ENCODE data around the gene DIS3L2. TPM values are rescaled to one million over a fixed set of nuclear protein-coding genes. Genes with fewer than 3 reads are reported as not detected.

Gene DIS3L2
- total RNA-seq, 6 experiments from 2014 or later: 18.2 to 23.6 (median 21.6) TPM

DNA sequence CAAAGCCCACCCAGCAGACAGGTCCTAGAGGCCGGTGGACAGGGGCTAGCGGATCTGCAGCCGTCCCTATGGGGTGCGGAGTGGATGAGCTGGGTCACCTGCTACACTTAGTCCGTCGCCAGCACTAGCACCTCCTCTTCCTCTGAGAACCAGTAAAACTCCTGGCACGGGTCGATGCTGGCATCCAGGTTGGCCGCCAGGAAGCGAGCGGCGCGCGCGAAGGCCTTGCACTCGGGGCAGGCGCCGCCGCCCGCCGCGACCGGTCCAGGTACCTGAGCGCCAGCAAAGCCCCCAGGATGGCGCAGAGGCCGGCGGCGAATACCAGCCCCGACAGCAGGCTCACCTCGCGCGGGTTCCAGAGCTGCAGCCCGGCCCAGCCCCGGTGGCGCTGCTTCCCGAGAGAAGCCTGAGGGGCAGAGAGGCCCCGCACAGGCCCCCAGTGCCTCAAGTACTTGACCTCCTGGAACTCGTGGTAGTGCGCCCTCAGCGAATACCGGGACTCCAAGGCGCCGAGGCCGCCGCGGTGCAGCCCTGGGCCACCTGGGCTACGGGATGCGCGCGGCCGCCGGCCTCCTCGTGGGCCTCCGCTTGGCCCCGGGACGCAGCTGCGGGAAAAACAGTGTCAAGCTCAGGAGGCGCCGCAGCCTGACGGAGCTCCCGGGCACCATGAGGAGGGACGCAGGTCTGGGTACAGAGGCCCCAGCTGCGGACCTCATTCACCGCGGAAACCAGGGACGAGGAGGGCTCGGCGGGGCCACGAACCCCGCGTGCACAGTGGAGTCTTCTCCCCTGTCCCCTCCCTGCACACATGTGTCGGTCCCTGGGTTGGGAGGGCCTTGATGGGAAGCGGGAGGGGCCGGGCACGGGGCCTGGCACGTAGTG is 389.5 kb downstream of the DIS3L2 start:
- no peak for DNase-seq
- no peak overlapping the region for H3K4me3 Mint-ChIP-seq
- H3K27ac Mint-ChIP-seq: no peak overlapping the region
- H3K27me3 Mint-ChIP-seq (ENCODE audit: insufficient read depth): peaks cover 29% of the 10 kb centered on the region
- H3K9me3 Mint-ChIP-seq: no peaks in the 10 kb centered on the region
- no peaks in the 10 kb centered on the region for H3K36me3 Mint-ChIP-seq (ENCODE audit: low read depth)
- H3K4me1 Mint-ChIP-seq (ENCODE audit: low read depth): no peaks in the 10 kb centered on the region
- TF ChIP-seq, protein P1, sequence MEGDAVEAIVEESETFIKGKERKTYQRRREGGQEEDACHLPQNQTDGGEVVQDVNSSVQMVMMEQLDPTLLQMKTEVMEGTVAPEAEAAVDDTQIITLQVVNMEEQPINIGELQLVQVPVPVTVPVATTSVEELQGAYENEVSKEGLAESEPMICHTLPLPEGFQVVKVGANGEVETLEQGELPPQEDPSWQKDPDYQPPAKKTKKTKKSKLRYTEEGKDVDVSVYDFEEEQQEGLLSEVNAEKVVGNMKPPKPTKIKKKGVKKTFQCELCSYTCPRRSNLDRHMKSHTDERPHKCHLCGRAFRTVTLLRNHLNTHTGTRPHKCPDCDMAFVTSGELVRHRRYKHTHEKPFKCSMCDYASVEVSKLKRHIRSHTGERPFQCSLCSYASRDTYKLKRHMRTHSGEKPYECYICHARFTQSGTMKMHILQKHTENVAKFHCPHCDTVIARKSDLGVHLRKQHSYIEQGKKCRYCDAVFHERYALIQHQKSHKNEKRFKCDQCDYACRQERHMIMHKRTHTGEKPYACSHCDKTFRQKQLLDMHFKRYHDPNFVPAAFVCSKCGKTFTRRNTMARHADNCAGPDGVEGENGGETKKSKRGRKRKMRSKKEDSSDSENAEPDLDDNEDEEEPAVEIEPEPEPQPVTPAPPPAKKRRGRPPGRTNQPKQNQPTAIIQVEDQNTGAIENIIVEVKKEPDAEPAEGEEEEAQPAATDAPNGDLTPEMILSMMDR (IDR thresholded peaks at IDR 0.05): no peak

DNA sequence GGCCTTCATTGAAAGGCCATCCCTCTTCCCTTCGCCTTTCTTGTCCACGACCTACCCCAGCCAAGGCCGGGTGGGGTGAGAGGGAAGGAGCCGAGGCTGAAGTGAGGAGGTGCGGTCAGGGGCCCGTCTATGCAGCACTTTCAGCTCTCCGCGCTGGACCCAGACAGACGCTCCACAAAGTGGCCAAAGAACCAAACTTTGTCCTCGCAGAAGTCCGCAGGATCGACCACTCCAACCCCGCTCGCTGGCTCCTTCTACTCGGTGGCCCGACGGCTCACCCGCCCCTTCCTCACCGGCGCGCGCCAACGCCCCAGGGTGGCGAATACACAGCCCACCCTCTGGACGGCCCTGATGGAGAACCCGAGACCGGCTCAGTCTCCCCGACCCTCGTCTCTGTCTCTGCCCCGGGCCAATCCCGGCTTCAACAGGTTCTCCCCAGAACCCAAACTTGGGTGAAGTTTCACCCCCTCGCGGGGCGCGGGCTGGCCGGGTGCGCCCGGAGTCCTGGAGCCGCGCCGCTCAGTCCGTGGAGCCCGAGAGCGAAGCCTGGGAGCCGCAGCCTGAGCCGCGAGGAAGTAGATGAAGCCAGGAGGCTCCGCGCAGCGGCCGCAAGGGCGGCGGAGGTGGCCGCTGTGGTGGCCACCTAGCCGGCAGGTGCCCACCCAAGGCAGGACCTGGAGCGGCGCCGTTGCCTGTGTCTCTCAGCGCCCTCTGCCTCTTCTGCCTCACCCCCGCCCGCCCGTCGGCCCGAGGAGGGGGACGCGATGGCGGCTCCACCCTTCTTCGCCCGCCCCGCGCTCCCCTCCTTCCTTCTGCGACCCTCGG is 390.4 kb downstream of the DIS3L2 start:
- Mint-ChIP-seq H3K27ac (no peak overlapping the region), H3K36me3 (ENCODE audit: low read depth) (no peaks in the 10 kb centered on the region; the same call in 1 of the 2 replicates), H3K4me3 (no peak overlapping the region), H3K4me1 (ENCODE audit: low read depth) (no peaks in the 10 kb centered on the region), H3K27me3 (ENCODE audit: insufficient read depth) (peaks cover 27% of the 10 kb centered on the region), H3K9me3 (peaks cover 4% of the 10 kb centered on the region; the same call in 1 of the 2 replicates)
- DNase-seq: no peak
- TF ChIP-seq, protein P1 (IDR thresholded peaks at IDR 0.05): no peak

DNA sequence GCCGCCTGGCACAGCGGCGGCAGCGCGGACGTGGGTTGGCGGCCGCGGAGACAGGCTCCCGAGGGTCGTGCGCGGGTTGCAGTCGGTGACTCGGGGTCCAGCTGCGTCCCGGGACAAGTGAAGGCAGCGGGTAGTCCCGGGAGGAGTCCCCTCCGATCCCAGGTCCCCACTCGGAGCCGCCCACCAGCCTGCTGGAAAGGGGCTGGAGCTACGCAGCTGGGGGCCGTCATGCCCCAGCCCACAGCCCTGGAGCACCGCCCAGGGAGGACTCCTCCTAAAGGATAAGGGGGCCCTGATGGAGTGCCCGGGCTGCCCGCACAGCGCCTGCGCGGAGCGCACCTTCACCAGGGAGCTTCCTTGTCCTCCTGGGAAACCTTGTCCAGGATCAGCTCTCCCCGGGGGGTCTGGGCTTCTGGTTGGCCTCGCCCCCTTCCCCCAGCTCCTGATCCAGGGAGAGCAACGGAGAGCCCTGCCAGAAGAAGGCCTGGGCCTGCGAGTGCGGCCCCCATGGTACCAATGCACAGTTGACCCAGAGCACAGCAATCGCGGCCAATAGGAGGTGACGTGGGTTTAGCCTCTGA is 391.1 kb downstream of the DIS3L2 start:
- Mint-ChIP-seq H3K27me3 (ENCODE audit: insufficient read depth) (peaks cover 27% of the 10 kb centered on the region), H3K36me3 (ENCODE audit: low read depth) (no peaks in the 10 kb centered on the region; the same call in 1 of the 2 replicates), H3K4me1 (ENCODE audit: low read depth) (no peaks in the 10 kb centered on the region), H3K9me3 (peaks cover 4% of the 10 kb centered on the region; the same call in 1 of the 2 replicates), H3K27ac (no peak overlapping the region), H3K4me3 (no peak overlapping the region)
- TF ChIP-seq, protein P1 (IDR thresholded peaks at IDR 0.05): no peak
- DNase-seq: no peak

GRCh38 chr2:232353096-232353495 is 391.6 kb downstream of the DIS3L2 start:
- Mint-ChIP-seq H3K4me1 (ENCODE audit: low read depth) (no peaks in the 10 kb centered on the region), H3K27ac (no peak overlapping the region), H3K9me3 (peaks cover 4% of the 10 kb centered on the region; the same call in 1 of the 2 replicates), H3K27me3 (ENCODE audit: insufficient read depth) (peaks cover 25% of the 10 kb centered on the region), H3K4me3 (no peak overlapping the region), H3K36me3 (ENCODE audit: low read depth) (no peaks in the 10 kb centered on the region; the same call in 1 of the 2 replicates)
- TF ChIP-seq, protein P1 (IDR thresholded peaks at IDR 0.05): no peak
- no peak for DNase-seq

DNA sequence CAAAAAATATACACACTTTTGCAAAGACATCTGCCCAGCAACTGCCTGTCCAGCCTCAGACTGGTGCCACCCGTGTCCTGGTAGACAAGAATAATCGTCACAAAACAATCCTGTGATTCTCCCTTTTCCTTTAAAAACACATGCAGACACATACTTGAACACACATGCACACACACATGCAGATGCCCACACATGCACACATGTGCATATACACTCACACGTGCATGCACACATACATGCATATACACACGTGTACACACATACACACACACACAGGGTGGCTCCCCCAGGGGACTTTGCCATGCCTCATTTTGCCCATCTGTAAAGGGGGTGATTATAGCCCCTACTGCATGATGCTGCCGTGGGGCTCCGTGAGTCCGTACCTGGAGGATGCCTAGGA is 392.1 kb downstream of the DIS3L2 start:
- H3K36me3 Mint-ChIP-seq (ENCODE audit: low read depth): no peaks in the 10 kb centered on the region; the same call in 1 of the 2 replicates
- H3K4me1 Mint-ChIP-seq (ENCODE audit: low read depth): no peaks in the 10 kb centered on the region
- H3K27me3 Mint-ChIP-seq (ENCODE audit: insufficient read depth): peaks cover 27% of the 10 kb centered on the region
- TF ChIP-seq, protein P1 (IDR thresholded peaks at IDR 0.05): no peak
- no peak overlapping the region for H3K27ac Mint-ChIP-seq
- DNase-seq: no peak
- no peak overlapping the region for H3K4me3 Mint-ChIP-seq
- peaks cover 4% of the 10 kb centered on the region; the same call in 1 of the 2 replicates for H3K9me3 Mint-ChIP-seq
